ENCODE data around the gene KLHL3.

DNA sequence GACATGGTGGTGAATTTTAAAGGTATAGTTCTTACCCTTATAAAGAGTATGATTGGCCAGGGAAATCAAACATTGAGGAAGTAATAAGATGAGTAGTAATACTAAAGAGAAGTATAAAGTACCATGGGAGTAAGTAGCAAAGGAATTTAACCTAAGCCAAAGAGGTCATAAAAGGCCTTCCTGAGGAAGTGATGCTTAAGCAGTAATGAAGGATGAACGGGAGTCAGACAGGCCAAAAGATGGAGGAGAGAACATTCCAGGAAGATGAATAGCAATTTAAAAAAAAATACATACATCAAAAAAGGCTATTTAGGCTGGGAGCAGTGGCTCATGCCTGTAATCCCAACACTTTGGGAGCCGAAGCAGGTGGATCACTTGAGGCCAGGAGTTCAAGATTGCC, 29.0 kb downstream of the KLHL3 start:
- TF ChIP-seq, protein P1, sequence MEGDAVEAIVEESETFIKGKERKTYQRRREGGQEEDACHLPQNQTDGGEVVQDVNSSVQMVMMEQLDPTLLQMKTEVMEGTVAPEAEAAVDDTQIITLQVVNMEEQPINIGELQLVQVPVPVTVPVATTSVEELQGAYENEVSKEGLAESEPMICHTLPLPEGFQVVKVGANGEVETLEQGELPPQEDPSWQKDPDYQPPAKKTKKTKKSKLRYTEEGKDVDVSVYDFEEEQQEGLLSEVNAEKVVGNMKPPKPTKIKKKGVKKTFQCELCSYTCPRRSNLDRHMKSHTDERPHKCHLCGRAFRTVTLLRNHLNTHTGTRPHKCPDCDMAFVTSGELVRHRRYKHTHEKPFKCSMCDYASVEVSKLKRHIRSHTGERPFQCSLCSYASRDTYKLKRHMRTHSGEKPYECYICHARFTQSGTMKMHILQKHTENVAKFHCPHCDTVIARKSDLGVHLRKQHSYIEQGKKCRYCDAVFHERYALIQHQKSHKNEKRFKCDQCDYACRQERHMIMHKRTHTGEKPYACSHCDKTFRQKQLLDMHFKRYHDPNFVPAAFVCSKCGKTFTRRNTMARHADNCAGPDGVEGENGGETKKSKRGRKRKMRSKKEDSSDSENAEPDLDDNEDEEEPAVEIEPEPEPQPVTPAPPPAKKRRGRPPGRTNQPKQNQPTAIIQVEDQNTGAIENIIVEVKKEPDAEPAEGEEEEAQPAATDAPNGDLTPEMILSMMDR (IDR thresholded peaks at IDR 0.05), result no peak
- TF ChIP-seq POLR2A (IDR thresholded peaks at IDR 0.05), result no peak
